DND-41 (cell line): ENCODE measurements around the gene ST6GALNAC1.

Experiments
- CTCF ChIP-seq: IDR thresholded peaks from 2 replicates; pipeline ENCODE4 v1.5.1; 2012; ENCODE audit warnings: borderline replicate concordance, low read length, moderate library complexity, mild to moderate bottlenecking; ENCODE audit not compliant: poor library complexity, severe bottlenecking; ENCODE audit errors: extremely low read depth
- EZH2 ChIP-seq: IDR thresholded peaks from 3 replicates; pipeline ENCODE4 v1.6.1; 2012; ENCODE audit warnings: borderline replicate concordance, low read depth, mild to moderate bottlenecking, moderate library complexity, low read length, inconsistent platforms; ENCODE audit not compliant: severe bottlenecking

- TF ChIP-seq CTCF (no peak), EZH2 (no peak)
These were observed 1.5 kb downstream of the ST6GALNAC1 start for GRCh38 chr17:76642032-76642561.
